OCI-LY7 (cell line): ENCODE data around the gene SP5. TPM values are rescaled to one million over a fixed set of nuclear protein-coding genes. Genes with fewer than 3 reads are reported as not detected.

Experiments used
- BruUV-seq: library from RNA; stranded (reverse); fragments of 400-500 nt; replicated peaks from 2 replicates; lab custom pipeline; 2021; lab: Mats Ljungman, UMichigan
- CTCF ChIA-PET: fragments of 300-600 bp; sonication (Branson Sonifier 250); formaldehyde crosslinking; loops from one replicate; lab custom pipeline; 2022; ENCODE audit warnings: antibody characterized with exemption; ENCODE audit not compliant: unreplicated experiment; lab: Charles Lee
- POLR2A ChIA-PET: fragments of 300-600 bp; sonication (Branson Sonifier 250); formaldehyde crosslinking; loops from one replicate; lab custom pipeline; 2022; ENCODE audit warnings: antibody characterized with exemption; lab: Charles Lee
- DNase-seq: peaks from one replicate; pipeline ENCODE4 v3.0.0-alpha.2; 2015; ENCODE audit warnings: low spot score
- H2AFZ ChIP-seq: fragments of 200-600 bp; sonication (generic), shearing (Covaris generic); 2 replicates; pipeline ENCODE4 v1.6.1; 2014; ENCODE audit warnings: mild to moderate bottlenecking, antibody characterized with exemption, low read length, moderate library complexity
- H3K27ac ChIP-seq: fragments of 200-600 bp; sonication (generic); 2 replicates; pipeline ENCODE4 v1.5.1; 2014; ENCODE audit warnings: mixed run types, low read depth, mild to moderate bottlenecking, moderate library complexity, low read length, inconsistent platforms; ENCODE audit not compliant: poor library complexity, severe bottlenecking
- H3K36me3 ChIP-seq: fragments of 200-600 bp; sonication (generic); 2 replicates; pipeline ENCODE4 v1.6.1; 2014; ENCODE audit warnings: mild to moderate bottlenecking, antibody characterized with exemption, low read length, moderate library complexity, mixed read lengths; ENCODE audit not compliant: insufficient read depth
- H3K4me1 ChIP-seq: fragments of 200-600 bp; sonication (generic); 2 replicates; pipeline ENCODE4 v1.5.1; 2014; ENCODE audit warnings: mild to moderate bottlenecking, low read length; ENCODE audit not compliant: insufficient read depth, poor library complexity, severe bottlenecking
- H3K4me2 ChIP-seq: fragments of 200-600 bp; sonication (generic); 2 replicates; pipeline ENCODE4 v1.6.1; 2014; ENCODE audit warnings: mild to moderate bottlenecking, low read length
- H3K4me3 ChIP-seq: fragments of 200-600 bp; sonication (generic); 2 replicates; pipeline ENCODE4 v1.5.1; 2014; ENCODE audit warnings: mild to moderate bottlenecking, low read depth, low read length; ENCODE audit not compliant: poor library complexity, severe bottlenecking
- H3K79me2 ChIP-seq: fragments of 200-600 bp; sonication (generic); 2 replicates; pipeline ENCODE4 v1.6.1; 2016; ENCODE audit warnings: low read depth, mild to moderate bottlenecking, low read length, moderate library complexity, mixed read lengths; ENCODE audit not compliant: insufficient read depth
- H3K9me2 ChIP-seq: fragments of 200-600 bp; sonication (generic); 2 replicates; pipeline ENCODE4 v1.6.1; 2016; ENCODE audit warnings: mild to moderate bottlenecking, low read length, mixed read lengths; ENCODE audit not compliant: insufficient read depth
- H3K9me3 ChIP-seq: fragments of 200-600 bp; sonication (generic); 2 replicates; pipeline ENCODE4 v1.6.1; 2014; ENCODE audit warnings: mild to moderate bottlenecking, mixed run types, low read length, mixed read lengths
- H4K20me1 ChIP-seq: fragments of 200-600 bp; sonication (generic); 2 replicates; pipeline ENCODE4 v1.6.1; 2014; ENCODE audit warnings: mild to moderate bottlenecking, antibody characterized with exemption, low read length, moderate library complexity, mixed read lengths; ENCODE audit not compliant: insufficient read depth
- CTCF ChIP-seq: fragments of 200-600 bp; sonication (generic); conservative IDR thresholded peaks from 2 replicates; pipeline ENCODE4 v1.5.1; 2014; ENCODE audit warnings: mild to moderate bottlenecking, antibody characterized with exemption, low read length, moderate library complexity, mixed read lengths
- EZH2phosphoT487 ChIP-seq: fragments of 200-600 bp; sonication (generic); IDR thresholded peaks from 2 replicates; pipeline ENCODE4 v1.6.1; 2018; ENCODE audit warnings: low read depth, borderline replicate concordance, mild to moderate bottlenecking, mixed run types, antibody characterized with exemption, low read length, moderate library complexity, mixed read lengths
- intact Hi-C: fragments of 100-400 bp; cut with micrococcal nuclease; formaldehyde crosslinking; loops from one replicate; pipeline ENCODE4 v1.10.0; 2022; ENCODE audit not compliant: unreplicated experiment
- total RNA-seq, 2 experiments: library from RNA; depleted of rRNA in 1 of 2; stranded (reverse); fragments of >200 nt in 1 of 2; shearing (Covaris generic) in 1 of 2; gene quantifications; 2 replicates each; pipeline ENCODE4 v1.2.3, GENCODE V29; 2014 to 2022

The SP5 gene
- total RNA-seq, 2 experiments from 2014 or later = not detected

- H3K4me3 ChIP-seq = no peak overlapping the region
- no peaks in the 10 kb centered on the region for H3K9me2 ChIP-seq
- H4K20me1 ChIP-seq = no peaks in the 10 kb centered on the region
- no TSS peak for BruUV-seq
- no peaks in the 10 kb centered on the region for H3K4me1 ChIP-seq
- TF ChIP-seq EZH2phosphoT487 (no peak), CTCF (no peak)
- no peak overlapping the region for H3K27ac ChIP-seq
- POLR2A ChIA-PET = interaction anchor here (0.7 kb wide), 1 partner anchor 385 kb away, joined by 4 read pairs; no protein-coding TSS in a partner anchor
- no peak overlapping the region for H2AFZ ChIP-seq
- H3K79me2 ChIP-seq = no peaks in the 10 kb centered on the region
- no peaks in the 10 kb centered on the region for H3K36me3 ChIP-seq
- intact Hi-C loops = no loop called here
- no peaks in the 10 kb centered on the region for H3K9me3 ChIP-seq
- CTCF ChIA-PET = no interaction called here
- no peak for DNase-seq
- H3K4me2 ChIP-seq = no peak overlapping the region
These were observed 46.4 kb downstream of the SP5 start for GRCh38 chr2:170761572-170761971.

- Histone ChIP-seq H3K4me2 (no peak overlapping the region), H3K79me2 (no peaks in the 10 kb centered on the region), H3K36me3 (no peaks in the 10 kb centered on the region), H3K27ac (no peak overlapping the region), H3K4me3 (no peak overlapping the region), H3K9me2 (no peaks in the 10 kb centered on the region), H3K4me1 (no peaks in the 10 kb centered on the region), H2AFZ (no peak overlapping the region), H4K20me1 (no peaks in the 10 kb centered on the region), H3K9me3 (no peaks in the 10 kb centered on the region)
- BruUV-seq = no TSS peak
- POLR2A ChIA-PET = interaction anchor here (0.5 to 1.0 kb wide), 5 partner anchors 23 to 386 kb away, joined by 3 to 4 read pairs (median 3); no protein-coding TSS in a partner anchor
- DNase-seq = no peak
- TF ChIP-seq CTCF (no peak), EZH2phosphoT487 (no peak)
- CTCF ChIA-PET = interaction anchor here (1.0 kb wide), 1 partner anchor 46 kb away, joined by 3 read pairs; no protein-coding TSS in a partner anchor
- intact Hi-C loops = no loop called here
These were observed 47.6 kb downstream of the SP5 start for GRCh38 chr2:170762760-170763159.

GRCh38 chr2:170763232-170763631 lies 48.1 kb downstream of the SP5 start:
- POLR2A ChIA-PET = interaction anchor here (0.7 to 1.0 kb wide), 3 partner anchors 101 to 386 kb away, joined by 3 read pairs; no protein-coding TSS in a partner anchor
- H3K27ac ChIP-seq = no peak overlapping the region
- H3K79me2 ChIP-seq = no peaks in the 10 kb centered on the region
- DNase-seq = no peak
- no peaks in the 10 kb centered on the region for H3K9me2 ChIP-seq
- intact Hi-C loops = no loop called here
- H3K9me3 ChIP-seq = no peaks in the 10 kb centered on the region
- BruUV-seq = no TSS peak
- CTCF ChIA-PET = interaction anchor here (1.0 kb wide), 1 partner anchor 46 kb away, joined by 3 read pairs; no protein-coding TSS in a partner anchor
- H3K4me2 ChIP-seq = no peak overlapping the region
- no peaks in the 10 kb centered on the region for H3K4me1 ChIP-seq
- H3K36me3 ChIP-seq = no peaks in the 10 kb centered on the region
- H4K20me1 ChIP-seq = no peaks in the 10 kb centered on the region
- no peak overlapping the region for H3K4me3 ChIP-seq
- H2AFZ ChIP-seq = no peak overlapping the region
- no peak for TF ChIP-seq EZH2phosphoT487
- TF ChIP-seq CTCF = no peak
